Hepatocyte (in vitro differentiated cells): ENCODE results near the gene FOXK1.

ENCODE experiments used
- CTCF ChIP-seq: fragments of 200-600 bp; sonication (generic); IDR thresholded peaks from 2 replicates; pipeline ENCODE4 v1.5.1; 2016; ENCODE audit warnings: antibody characterized with exemption, mild to moderate bottlenecking; ENCODE audit not compliant: poor library complexity
- EZH2 ChIP-seq: fragments of 200-600 bp; sonication (generic); IDR thresholded peaks from 2 replicates; pipeline ENCODE4 v1.6.1; 2016; ENCODE audit warnings: antibody characterized with exemption, mild to moderate bottlenecking, borderline replicate concordance

- TF ChIP-seq CTCF (no peak), EZH2 (no peak)
These were observed 16.7 kb downstream of the FOXK1 start for GRCh38 chr7:4698707-4699275.
